Activated naive CD8-positive, alpha-beta T cell treated with anti-CD3 and anti-CD28 coated beads, Interleukin-2, amount 10 ng/mL, durations not matched to agents 7 days and 5 days (primary cell): ENCODE results near the gene EGR2. TPM values are rescaled to one million over a fixed set of nuclear protein-coding genes. Genes with fewer than 3 reads are reported as not detected.

Source experiments
- ATAC-seq: fragments of 150-1000 bp; cut with Tn5 transposase; one replicate; pipeline ENCODE4 v1.10.0; 2021; ENCODE audit warnings: low read depth, moderate library complexity
- POLR2A ChIA-PET: fragments of 350-600 bp; sonication (Branson Sonifier 250); formaldehyde crosslinking; loops from one replicate; lab custom pipeline; 2021; ENCODE audit warnings: antibody characterized with exemption; lab: Charles Lee
- DNase-seq: peaks from one replicate; pipeline ENCODE4 v3.0.0; 2021
- H3K27ac Mint-ChIP-seq: one replicate; pipeline ENCODE4 v1.8.0; 2022; ENCODE audit warnings: mild to moderate bottlenecking, mixed read lengths
- H3K27me3 Mint-ChIP-seq: one replicate; pipeline ENCODE4 v1.8.0; 2022; ENCODE audit warnings: mild to moderate bottlenecking, moderate library complexity, mixed read lengths
- H3K36me3 Mint-ChIP-seq: one replicate; pipeline ENCODE4 v1.8.0; 2021; ENCODE audit warnings: mild to moderate bottlenecking, mixed read lengths
- H3K4me1 Mint-ChIP-seq: one replicate; pipeline ENCODE4 v1.8.0; 2021; ENCODE audit warnings: mixed read lengths
- H3K4me3 Mint-ChIP-seq: one replicate; pipeline ENCODE4 v1.8.0; 2022; ENCODE audit warnings: mild to moderate bottlenecking, moderate library complexity, mixed read lengths
- H3K9me3 Mint-ChIP-seq: one replicate; pipeline ENCODE4 v1.8.0; 2021; ENCODE audit warnings: mixed read lengths
- total RNA-seq, 2 experiments: library from RNA; stranded (reverse); gene quantifications; one replicate each; pipeline ENCODE4 v1.2.3, GENCODE V29; 2021

The EGR2 gene
- total RNA-seq, 2 experiments from 2014 or later: 1.4 to 2.2 TPM

DNA sequence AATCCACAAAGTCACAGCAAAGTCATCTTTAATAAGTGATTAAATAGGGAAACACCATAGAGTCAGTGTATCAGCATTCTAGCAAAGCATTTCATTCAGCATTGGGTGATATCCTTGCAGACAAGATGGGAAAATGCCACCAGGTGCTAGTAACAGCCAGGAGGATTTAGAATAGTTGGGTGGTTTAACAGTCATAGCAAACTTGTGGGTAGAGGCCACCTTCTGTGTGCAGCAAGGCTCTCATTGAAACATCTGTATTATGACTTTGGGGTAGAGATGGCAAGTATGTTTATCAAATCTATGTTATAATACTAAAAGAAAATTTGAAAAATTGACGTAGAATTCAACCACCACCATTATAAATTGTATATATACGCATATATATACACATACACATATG lies 38.0 kb downstream of the EGR2 start:
- ATAC-seq (no peak), DNase-seq (no peak)
- Mint-ChIP-seq H3K27me3 (peaks cover 16% of the 10 kb centered on the region), H3K27ac (no peak overlapping the region), H3K9me3 (no peaks in the 10 kb centered on the region), H3K36me3 (peaks cover 2% of the 10 kb centered on the region), H3K4me1 (peaks cover 15% of the 10 kb centered on the region), H3K4me3 (no peak overlapping the region)
- POLR2A ChIA-PET: no interaction called here

GRCh38 chr10:62772186-62772974 lies 43.8 kb downstream of the EGR2 start:
- Mint-ChIP-seq H3K4me3 (no peak overlapping the region), H3K4me1 (peaks cover 11% of the 10 kb centered on the region), H3K27me3 (peaks cover 9% of the 10 kb centered on the region), H3K9me3 (no peaks in the 10 kb centered on the region), H3K36me3 (no peaks in the 10 kb centered on the region), H3K27ac (no peak overlapping the region)
- ATAC-seq (no peak), DNase-seq (no peak)
- POLR2A ChIA-PET: no interaction called here

DNA sequence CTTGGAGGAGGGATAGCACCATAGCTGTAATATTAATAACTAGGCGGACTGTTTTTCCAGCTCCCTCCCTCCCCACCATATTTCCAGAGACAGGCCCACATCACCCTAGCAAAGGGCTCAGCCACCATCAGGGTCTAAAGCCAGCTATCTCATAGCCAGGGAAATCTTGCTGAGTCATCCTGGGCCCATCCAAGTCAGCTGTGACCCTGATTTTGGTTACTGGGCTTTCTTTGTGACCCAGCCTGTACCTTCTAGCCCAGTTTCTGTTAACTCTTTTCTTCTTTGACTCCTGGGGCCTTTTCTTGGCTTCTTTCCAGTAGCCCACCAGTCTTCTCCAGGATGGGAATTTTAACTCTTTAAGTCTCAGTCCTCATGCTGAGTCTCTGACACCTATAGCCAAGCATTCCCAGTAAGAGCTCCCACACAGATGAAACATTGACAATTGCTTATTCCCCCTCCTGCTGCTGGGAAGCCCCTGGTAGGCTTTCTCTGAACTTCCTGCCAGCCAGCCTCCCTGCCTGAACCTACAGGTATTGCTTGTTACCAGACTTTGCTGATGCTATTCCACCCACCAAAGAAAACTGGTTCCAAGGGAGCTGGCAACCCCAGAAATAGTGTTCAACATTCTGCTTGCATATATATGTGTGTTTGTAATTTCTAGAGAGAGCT lies 46.5 kb downstream of the EGR2 start:
- Mint-ChIP-seq H3K4me3 (no peak overlapping the region), H3K9me3 (no peaks in the 10 kb centered on the region)

GRCh38 chr10:62766386-62766785 lies 49.8 kb downstream of the EGR2 start:
- Mint-ChIP-seq H3K27me3 (no peaks in the 10 kb centered on the region), H3K4me3 (no peak overlapping the region), H3K27ac (no peak overlapping the region), H3K4me1 (peaks cover 18% of the 10 kb centered on the region), H3K36me3 (no peaks in the 10 kb centered on the region), H3K9me3 (no peaks in the 10 kb centered on the region)
- POLR2A ChIA-PET: no interaction called here
- ATAC-seq (no peak), DNase-seq (no peak)

More for the DNA sequence above, 46.5 kb downstream of the EGR2 start:
- H3K4me1 Mint-ChIP-seq: peaks cover 18% of the 10 kb centered on the region
- H3K27me3 Mint-ChIP-seq: peaks cover 2% of the 10 kb centered on the region
- ATAC-seq (no peak), DNase-seq (no peak)
- no peak overlapping the region for H3K27ac Mint-ChIP-seq
- H3K36me3 Mint-ChIP-seq: no peaks in the 10 kb centered on the region
- POLR2A ChIA-PET: no interaction called here

DNA sequence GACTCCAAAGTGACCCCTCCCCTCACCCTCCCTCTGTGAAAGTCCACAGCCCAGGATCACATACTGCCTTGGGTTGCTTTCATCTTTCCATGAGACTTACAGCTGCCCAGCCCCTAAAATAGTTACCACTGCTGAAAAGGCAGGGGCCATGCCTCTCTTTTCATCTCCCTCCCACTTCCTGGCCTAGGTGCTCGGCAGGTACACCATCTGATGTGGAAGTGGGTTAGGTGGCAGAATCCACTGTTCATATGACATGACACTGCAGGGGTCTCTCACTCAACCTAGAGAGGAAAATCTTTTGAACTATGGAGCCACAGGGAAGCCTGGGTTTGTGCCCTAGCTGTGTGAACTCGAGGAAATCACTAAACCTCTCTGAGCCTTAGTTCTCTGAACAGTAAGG lies 50.4 kb downstream of the EGR2 start:
- no peaks in the 10 kb centered on the region for H3K36me3 Mint-ChIP-seq
- no peak overlapping the region for H3K27ac Mint-ChIP-seq
- DNase-seq (no peak), ATAC-seq (peak; percentile 70)
- POLR2A ChIA-PET: no interaction called here
- no peak overlapping the region for H3K4me3 Mint-ChIP-seq
- H3K9me3 Mint-ChIP-seq: no peaks in the 10 kb centered on the region
- no peaks in the 10 kb centered on the region for H3K27me3 Mint-ChIP-seq
- H3K4me1 Mint-ChIP-seq: peaks cover 21% of the 10 kb centered on the region

DNA sequence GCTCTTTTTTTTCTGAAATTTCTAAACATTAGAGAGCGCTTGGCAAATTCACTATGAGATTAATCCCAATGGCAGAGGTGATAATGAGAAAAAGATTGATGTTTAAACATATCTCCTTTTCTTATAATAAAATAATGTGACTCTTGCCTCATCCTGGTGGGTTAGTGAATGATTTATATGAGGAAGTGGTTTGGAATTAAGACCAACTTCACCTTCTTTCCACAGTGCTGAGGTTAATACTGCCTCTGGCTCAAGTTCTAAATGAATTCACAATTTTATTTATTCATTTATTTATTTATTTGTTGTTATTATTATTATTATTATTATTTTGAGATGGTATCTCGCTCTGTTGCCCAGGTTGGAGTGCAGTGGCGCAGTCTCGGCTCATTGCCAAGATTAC lies 52.2 kb downstream of the EGR2 start:
- Mint-ChIP-seq H3K27ac (no peak overlapping the region), H3K4me3 (no peak overlapping the region), H3K4me1 (peaks cover 15% of the 10 kb centered on the region), H3K27me3 (no peaks in the 10 kb centered on the region), H3K36me3 (no peaks in the 10 kb centered on the region), H3K9me3 (no peaks in the 10 kb centered on the region)
- ATAC-seq (no peak), DNase-seq (no peak)
- POLR2A ChIA-PET: no interaction called here

DNA sequence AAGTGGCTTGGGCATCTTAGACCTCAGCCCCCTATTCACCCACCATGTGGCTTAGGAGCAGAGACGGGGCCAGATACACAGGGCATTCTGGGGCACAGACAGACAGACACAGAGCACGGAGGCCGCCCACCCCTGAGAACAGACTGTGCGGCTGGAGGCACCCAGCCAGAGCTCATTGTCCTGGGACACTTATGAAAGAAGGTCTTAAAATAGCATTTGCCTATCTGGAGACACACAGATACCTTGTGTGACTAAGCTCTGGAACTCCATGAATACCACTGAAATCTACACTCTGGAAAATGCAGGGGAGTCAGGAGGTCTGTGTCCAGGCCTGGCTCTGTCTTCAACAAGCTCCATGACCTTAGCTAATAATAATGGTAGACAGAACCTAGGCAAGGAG lies 53.0 kb downstream of the EGR2 start:
- Mint-ChIP-seq H3K36me3 (no peaks in the 10 kb centered on the region), H3K4me1 (peaks cover 15% of the 10 kb centered on the region), H3K27ac (no peak overlapping the region), H3K27me3 (peaks cover 3% of the 10 kb centered on the region), H3K4me3 (no peak overlapping the region), H3K9me3 (peaks cover 3% of the 10 kb centered on the region)
- no peak for ATAC-seq
- POLR2A ChIA-PET: no interaction called here
- no peak for DNase-seq

Other genes starting within 250 kb of the EGR2 start
- gene ADO, start 11.6 kb downstream of the EGR2 start, total RNA-seq: 10 to 100 TPM; 23.2 to 23.3 TPM